ENCODE measurements around the gene UBP1.
"Not testable (repeated sequence)": the region's sequence is repeated elsewhere in the genome, so short reads cannot be mapped to it uniquely, and the experiment has no call there.

UBP1 gene

DNA sequence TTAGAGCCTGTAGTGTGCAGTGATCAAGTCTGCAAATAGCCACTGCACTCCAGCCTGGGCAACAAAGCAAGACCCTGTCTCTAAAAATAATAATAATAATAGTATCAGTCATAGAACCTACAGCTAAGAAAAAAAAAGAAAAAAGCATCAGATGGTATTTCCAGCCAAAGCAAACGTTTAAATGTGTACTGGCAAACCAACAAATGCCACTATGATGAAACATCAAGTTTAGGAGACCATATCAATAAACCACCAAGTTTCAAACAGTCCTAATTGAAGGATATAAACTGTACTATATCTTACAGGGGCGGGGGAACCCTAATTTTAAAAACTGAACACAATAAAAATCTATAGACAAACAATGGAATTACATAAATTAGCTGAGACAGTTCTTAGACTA is 6.4 kb downstream of the UBP1 start:
- H3K36me3 ChIP-seq (ENCODE audit: insufficient read depth, low read length) = no peaks in the 10 kb centered on the region
- H3K27ac ChIP-seq (ENCODE audit: low read depth, low read length) = peak overlapping the region; percentile 17; the same call in 1 of the 2 replicates
- H3K4me1 ChIP-seq (ENCODE audit: control insufficient read depth, insufficient read depth, low read length, unreplicated experiment) = peaks cover 66% of the 10 kb centered on the region
- H2AFZ ChIP-seq (ENCODE audit: low read length, unreplicated experiment) = no peak overlapping the region
- H3K4me3 ChIP-seq (ENCODE audit: low read depth, low read length) = no peak overlapping the region
- peaks cover 99% of the 10 kb centered on the region for H3K79me2 ChIP-seq (ENCODE audit: control insufficient read depth, insufficient read depth, low read length, unreplicated experiment)
- H3K27me3 ChIP-seq (ENCODE audit: insufficient read depth, low read length) = no peaks in the 10 kb centered on the region

DNA sequence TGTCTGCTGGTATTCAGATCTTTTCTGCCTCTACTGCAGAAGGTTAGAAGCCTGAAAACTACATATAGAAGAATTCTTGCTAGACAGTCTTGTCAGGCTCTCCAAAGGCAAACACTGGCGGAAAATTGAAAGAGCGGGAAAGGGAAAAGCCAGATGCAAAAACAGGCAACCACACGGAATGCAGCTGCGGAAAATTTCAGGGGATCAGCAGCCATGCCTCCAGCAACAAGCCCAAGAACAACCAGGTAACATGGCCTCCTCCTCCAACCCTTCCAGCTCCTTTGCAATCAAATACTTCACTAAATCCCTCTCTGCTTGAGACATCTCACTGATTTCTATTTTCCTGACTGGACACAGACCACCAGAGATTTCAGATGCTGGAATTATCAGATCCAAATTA is 9.6 kb downstream of the UBP1 start:
- H3K27ac ChIP-seq (ENCODE audit: low read depth, low read length) = no peak overlapping the region
- no peak overlapping the region for H2AFZ ChIP-seq (ENCODE audit: low read length, unreplicated experiment)
- peaks cover 69% of the 10 kb centered on the region for H3K4me1 ChIP-seq (ENCODE audit: control insufficient read depth, insufficient read depth, low read length, unreplicated experiment)
- no peaks in the 10 kb centered on the region for H3K27me3 ChIP-seq (ENCODE audit: insufficient read depth, low read length)
- H3K4me3 ChIP-seq (ENCODE audit: low read depth, low read length) = no peak overlapping the region
- no peaks in the 10 kb centered on the region for H3K36me3 ChIP-seq (ENCODE audit: insufficient read depth, low read length)
- H3K79me2 ChIP-seq (ENCODE audit: control insufficient read depth, insufficient read depth, low read length, unreplicated experiment) = peaks cover 97% of the 10 kb centered on the region

DNA sequence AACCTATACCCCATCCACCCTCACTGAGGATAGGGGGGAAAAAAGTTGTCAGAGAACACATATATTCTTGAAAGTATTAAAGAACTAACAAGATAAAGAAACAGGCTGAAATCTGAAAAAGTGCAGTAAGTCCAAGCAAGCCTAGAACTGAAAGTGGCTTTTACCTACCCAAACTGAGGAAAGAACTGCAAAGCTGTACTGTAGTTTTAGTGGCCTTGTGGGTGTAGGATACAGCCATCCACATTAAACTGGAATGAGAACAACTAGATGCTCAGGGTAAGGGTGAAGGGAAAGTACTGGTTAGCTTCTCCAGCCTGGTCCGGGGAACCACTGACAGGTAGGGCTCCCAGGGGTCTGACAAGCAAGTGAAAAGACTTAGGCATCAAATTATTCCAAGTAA is 10.1 kb downstream of the UBP1 start:
- Histone ChIP-seq H3K27me3 (ENCODE audit: insufficient read depth, low read length) (no peaks in the 10 kb centered on the region), H3K4me1 (ENCODE audit: control insufficient read depth, insufficient read depth, low read length, unreplicated experiment) (peaks cover 72% of the 10 kb centered on the region), H2AFZ (ENCODE audit: low read length, unreplicated experiment) (no peak overlapping the region), H3K27ac (ENCODE audit: low read depth, low read length) (no peak overlapping the region), H3K79me2 (ENCODE audit: control insufficient read depth, insufficient read depth, low read length, unreplicated experiment) (peaks cover 97% of the 10 kb centered on the region), H3K36me3 (ENCODE audit: insufficient read depth, low read length) (no peaks in the 10 kb centered on the region), H3K4me3 (ENCODE audit: low read depth, low read length) (no peak overlapping the region)

DNA sequence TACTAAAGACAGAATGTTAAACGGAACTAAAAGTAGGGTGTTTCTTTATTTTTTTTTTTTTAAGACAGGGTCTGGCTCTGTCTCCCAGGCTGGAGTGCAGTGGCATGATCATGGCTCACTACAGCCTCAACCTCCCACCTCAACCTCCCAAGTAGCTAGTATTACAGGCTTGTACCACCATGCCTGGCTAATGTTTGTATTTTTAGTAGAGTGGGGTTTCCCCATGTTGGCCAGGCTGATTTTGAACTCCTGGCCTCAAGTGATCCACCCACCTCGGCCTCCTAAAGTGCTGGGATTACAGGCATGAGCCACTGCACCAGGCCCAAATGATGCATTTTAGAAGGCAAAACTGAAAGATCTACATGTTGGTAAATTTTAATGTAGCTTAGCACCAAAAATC is 10.9 kb downstream of the UBP1 start:
- peaks cover 72% of the 10 kb centered on the region for H3K4me1 ChIP-seq (ENCODE audit: control insufficient read depth, insufficient read depth, low read length, unreplicated experiment)

DNA sequence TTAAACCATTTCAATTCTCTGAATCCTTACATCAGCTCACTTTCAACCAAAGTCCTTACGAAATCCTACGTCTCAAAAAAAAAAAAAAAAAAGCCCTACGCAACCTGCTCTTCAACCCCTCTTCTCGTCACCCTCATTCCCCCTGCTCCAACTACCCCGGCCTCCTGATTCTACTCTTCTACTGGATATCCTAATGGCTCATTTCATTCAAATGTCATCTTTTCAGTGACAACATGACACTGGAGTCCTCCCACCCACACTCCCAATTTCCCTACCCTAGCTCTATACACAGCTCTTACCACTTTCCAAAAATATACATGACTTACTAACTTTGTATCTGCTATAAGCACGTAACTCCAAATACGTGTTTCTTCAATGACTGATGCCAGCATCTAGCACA is 11.5 kb downstream of the UBP1 start:
- Histone ChIP-seq H3K79me2 (ENCODE audit: control insufficient read depth, insufficient read depth, low read length, unreplicated experiment) (peaks cover 98% of the 10 kb centered on the region), H3K36me3 (ENCODE audit: insufficient read depth, low read length) (no peaks in the 10 kb centered on the region; the same call in 1 of the 2 replicates), H3K4me1 (ENCODE audit: control insufficient read depth, insufficient read depth, low read length, unreplicated experiment) (peaks cover 67% of the 10 kb centered on the region), H3K4me3 (ENCODE audit: low read depth, low read length) (no peak overlapping the region), H3K27me3 (ENCODE audit: insufficient read depth, low read length) (no peaks in the 10 kb centered on the region), H2AFZ (ENCODE audit: low read length, unreplicated experiment) (no peak overlapping the region), H3K27ac (ENCODE audit: low read depth, low read length) (no peak overlapping the region)

More for the DNA sequence above, 10.9 kb downstream of the UBP1 start:
- H3K4me3 ChIP-seq (ENCODE audit: low read depth, low read length); H3K36me3 ChIP-seq (ENCODE audit: insufficient read depth, low read length); H3K27me3 ChIP-seq (ENCODE audit: insufficient read depth, low read length); H2AFZ ChIP-seq (ENCODE audit: low read length, unreplicated experiment); H3K27ac ChIP-seq (ENCODE audit: low read depth, low read length): not testable (repeated sequence)
- peaks cover 97% of the 10 kb centered on the region for H3K79me2 ChIP-seq (ENCODE audit: control insufficient read depth, insufficient read depth, low read length, unreplicated experiment)

DNA sequence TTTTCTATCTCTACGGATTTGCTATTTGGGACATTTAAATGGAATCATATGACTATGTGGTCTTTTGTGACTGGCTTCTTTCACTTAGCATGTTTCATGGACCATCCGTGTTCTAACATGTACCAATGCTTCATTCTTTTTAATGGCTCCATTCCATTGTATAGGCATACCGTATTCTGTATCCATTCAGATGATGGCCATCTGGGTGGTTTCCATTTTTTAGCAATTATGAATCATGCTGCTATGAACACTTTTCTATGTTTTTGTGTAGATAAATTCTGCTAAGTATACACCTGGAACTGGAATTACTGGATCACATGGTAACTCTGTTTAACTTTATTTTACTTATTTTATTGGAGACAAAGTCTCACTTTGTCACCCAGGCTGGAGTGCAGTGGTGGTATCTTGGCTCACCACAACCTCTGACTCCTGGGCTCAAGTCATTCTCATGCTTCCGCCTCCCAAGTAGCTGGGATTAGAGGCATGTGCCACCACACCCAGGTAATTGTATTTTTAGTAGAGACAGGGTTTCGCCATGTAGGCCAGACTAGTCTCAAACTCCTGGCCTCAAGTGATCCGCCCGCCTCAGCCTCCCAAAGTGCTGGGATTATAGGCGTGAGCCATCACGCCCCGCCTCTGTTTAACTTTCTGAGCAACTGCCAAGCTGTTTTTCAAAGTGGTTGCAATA is 13.4 kb downstream of the UBP1 start:
- no peak overlapping the region for H3K4me3 ChIP-seq (ENCODE audit: low read depth, low read length)
- H3K4me1 ChIP-seq (ENCODE audit: control insufficient read depth, insufficient read depth, low read length, unreplicated experiment) = peaks cover 54% of the 10 kb centered on the region
- no peak overlapping the region for H2AFZ ChIP-seq (ENCODE audit: low read length, unreplicated experiment)
- no peak overlapping the region for H3K27ac ChIP-seq (ENCODE audit: low read depth, low read length)
- H3K36me3 ChIP-seq (ENCODE audit: insufficient read depth, low read length) = no peaks in the 10 kb centered on the region; the same call in 1 of the 2 replicates
- no peaks in the 10 kb centered on the region for H3K27me3 ChIP-seq (ENCODE audit: insufficient read depth, low read length)
- peaks cover 84% of the 10 kb centered on the region for H3K79me2 ChIP-seq (ENCODE audit: control insufficient read depth, insufficient read depth, low read length, unreplicated experiment)

DNA sequence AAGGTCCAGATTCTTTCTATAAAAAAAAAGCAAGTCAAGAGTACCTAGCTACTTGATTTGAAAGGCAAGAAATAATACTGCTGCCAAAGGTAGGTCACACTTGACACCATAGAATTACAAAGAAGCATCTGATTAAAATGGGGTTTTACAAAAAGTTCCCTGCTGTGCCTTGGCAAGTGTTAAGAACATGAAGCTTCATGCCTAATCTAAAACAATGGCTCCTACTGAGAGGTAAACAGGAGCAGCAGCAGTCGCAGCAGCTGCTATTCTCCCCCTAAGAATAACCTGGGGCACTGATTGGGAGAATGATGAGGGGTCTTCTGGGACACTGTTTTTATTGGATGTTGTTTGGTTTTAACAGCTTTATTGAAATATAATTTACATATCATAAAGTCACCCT is 14.1 kb downstream of the UBP1 start:
- H3K27ac ChIP-seq (ENCODE audit: low read depth, low read length) = no peak overlapping the region
- H2AFZ ChIP-seq (ENCODE audit: low read length, unreplicated experiment) = no peak overlapping the region
- peaks cover 5% of the 10 kb centered on the region; the same call in 1 of the 2 replicates for H3K36me3 ChIP-seq (ENCODE audit: insufficient read depth, low read length)
- peaks cover 47% of the 10 kb centered on the region for H3K4me1 ChIP-seq (ENCODE audit: control insufficient read depth, insufficient read depth, low read length, unreplicated experiment)
- H3K27me3 ChIP-seq (ENCODE audit: insufficient read depth, low read length) = no peaks in the 10 kb centered on the region
- no peak overlapping the region for H3K4me3 ChIP-seq (ENCODE audit: low read depth, low read length)
- H3K79me2 ChIP-seq (ENCODE audit: control insufficient read depth, insufficient read depth, low read length, unreplicated experiment) = peaks cover 83% of the 10 kb centered on the region

DNA sequence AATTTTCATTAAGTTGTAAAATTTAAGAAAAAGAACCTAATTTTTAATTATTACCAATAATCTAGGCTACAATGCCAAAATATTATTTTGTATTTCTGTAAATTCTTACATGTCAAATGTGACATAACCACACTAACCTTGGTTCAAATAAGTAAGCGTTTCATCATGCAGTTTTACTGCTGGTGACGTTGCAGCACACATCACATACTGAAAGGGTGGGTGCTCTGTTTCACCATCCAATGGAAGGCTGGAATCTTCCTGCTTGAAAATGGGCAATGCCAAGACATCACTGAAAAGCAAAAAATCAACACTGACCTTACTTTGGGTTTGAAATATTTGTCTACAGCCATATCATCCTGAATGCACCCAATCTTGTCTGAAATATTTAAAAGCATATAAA is 14.8 kb downstream of the UBP1 start:
- H3K4me3 ChIP-seq (ENCODE audit: low read depth, low read length) = no peak overlapping the region
- H2AFZ ChIP-seq (ENCODE audit: low read length, unreplicated experiment) = no peak overlapping the region
- no peak overlapping the region for H3K27ac ChIP-seq (ENCODE audit: low read depth, low read length)
- peaks cover 40% of the 10 kb centered on the region for H3K4me1 ChIP-seq (ENCODE audit: control insufficient read depth, insufficient read depth, low read length, unreplicated experiment)
- peaks cover 8% of the 10 kb centered on the region; the same call in 1 of the 2 replicates for H3K36me3 ChIP-seq (ENCODE audit: insufficient read depth, low read length)
- no peaks in the 10 kb centered on the region for H3K27me3 ChIP-seq (ENCODE audit: insufficient read depth, low read length)
- peaks cover 82% of the 10 kb centered on the region for H3K79me2 ChIP-seq (ENCODE audit: control insufficient read depth, insufficient read depth, low read length, unreplicated experiment)

DNA sequence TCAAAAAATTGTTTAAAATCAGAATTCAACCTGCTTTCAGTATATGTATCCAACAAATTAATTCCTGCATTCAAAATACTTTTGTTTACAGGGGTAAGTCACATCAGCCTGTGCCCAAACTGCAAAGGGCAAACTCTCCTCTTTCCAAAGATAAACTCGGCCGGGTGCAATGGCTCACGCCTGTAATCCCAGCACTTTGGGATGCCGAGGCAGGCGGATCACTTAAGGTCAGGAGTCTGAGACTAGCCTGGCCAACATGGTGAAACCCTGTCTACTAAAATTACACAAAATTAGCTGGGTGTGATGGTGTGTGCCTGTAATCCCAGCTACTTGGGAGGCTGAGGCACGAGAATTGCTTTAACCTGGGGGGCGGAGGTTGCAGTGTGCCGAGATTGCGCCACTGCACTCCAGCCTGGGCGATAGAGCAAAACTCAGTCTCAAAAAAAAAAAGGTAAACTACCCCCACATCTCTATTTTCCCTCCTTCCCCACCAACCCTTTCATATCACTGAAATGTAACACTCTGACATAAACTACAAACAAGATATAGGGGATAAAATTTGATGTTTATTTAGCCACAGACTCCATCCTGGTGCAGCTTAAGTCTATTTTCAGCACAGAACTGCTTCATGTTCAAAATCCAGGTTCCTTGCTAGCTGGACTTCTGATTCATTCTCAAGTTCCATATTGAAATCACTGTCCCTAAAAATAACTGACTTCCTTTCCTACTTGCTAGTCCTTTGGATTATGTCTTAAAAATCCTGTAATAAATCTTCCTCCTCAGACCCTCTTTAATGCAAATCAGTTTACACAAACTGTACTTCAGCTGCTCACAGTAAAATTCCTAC is 15.4 kb downstream of the UBP1 start:
- Histone ChIP-seq H3K79me2 (ENCODE audit: control insufficient read depth, insufficient read depth, low read length, unreplicated experiment) (peaks cover 80% of the 10 kb centered on the region), H2AFZ (ENCODE audit: low read length, unreplicated experiment) (no peak overlapping the region), H3K27me3 (ENCODE audit: insufficient read depth, low read length) (no peaks in the 10 kb centered on the region), H3K27ac (ENCODE audit: low read depth, low read length) (no peak overlapping the region), H3K4me1 (ENCODE audit: control insufficient read depth, insufficient read depth, low read length, unreplicated experiment) (peaks cover 38% of the 10 kb centered on the region), H3K4me3 (ENCODE audit: low read depth, low read length) (no peak overlapping the region), H3K36me3 (ENCODE audit: insufficient read depth, low read length) (peaks cover 10% of the 10 kb centered on the region)

DNA sequence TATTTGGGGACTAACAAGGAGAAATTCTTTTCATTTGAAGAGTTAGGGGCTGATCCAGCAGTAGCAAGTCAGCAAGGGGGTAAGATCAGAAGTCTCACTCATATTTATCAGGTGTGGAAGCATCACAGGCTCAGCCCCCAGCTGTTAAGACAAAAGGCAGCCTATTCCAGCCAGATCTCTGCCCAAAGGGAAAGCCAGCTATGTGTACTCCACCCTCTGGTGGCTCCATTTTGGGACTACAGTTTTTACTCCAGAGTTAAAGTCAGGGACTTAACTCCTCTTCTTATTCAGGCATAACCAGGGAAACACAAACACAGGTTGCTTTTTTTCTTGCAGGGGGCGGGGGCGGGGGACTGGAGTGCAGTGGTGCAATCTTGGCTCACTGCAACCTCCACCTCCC is 19.2 kb downstream of the UBP1 start:
- no peaks in the 10 kb centered on the region for H3K27me3 ChIP-seq (ENCODE audit: insufficient read depth, low read length)
- H3K4me3 ChIP-seq (ENCODE audit: low read depth, low read length) = no peak overlapping the region
- peaks cover 63% of the 10 kb centered on the region for H3K79me2 ChIP-seq (ENCODE audit: control insufficient read depth, insufficient read depth, low read length, unreplicated experiment)
- H3K4me1 ChIP-seq (ENCODE audit: control insufficient read depth, insufficient read depth, low read length, unreplicated experiment) = peaks cover 24% of the 10 kb centered on the region
- H2AFZ ChIP-seq (ENCODE audit: low read length, unreplicated experiment) = no peak overlapping the region
- H3K36me3 ChIP-seq (ENCODE audit: insufficient read depth, low read length) = peaks cover 22% of the 10 kb centered on the region
- no peak overlapping the region for H3K27ac ChIP-seq (ENCODE audit: low read depth, low read length)

DNA sequence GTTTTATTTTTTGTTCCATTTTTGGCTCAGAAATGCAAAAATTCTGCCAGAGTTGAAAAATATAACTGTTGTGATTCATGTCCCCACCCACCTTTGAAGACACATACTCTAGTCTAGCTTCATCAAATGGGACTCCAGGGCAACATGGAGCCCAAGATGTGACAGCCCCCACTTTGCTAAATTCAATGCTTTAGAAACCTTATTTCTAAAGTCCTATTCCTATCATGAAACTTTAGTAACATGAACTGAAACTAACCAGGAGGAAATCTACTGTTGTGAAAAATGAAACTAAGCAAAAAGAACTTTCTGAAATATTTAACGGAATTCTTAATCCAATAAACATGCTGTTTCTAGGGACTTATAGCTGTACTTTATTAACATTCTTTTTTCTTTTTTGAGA is 20.3 kb downstream of the UBP1 start:
- no peak overlapping the region for H3K4me3 ChIP-seq (ENCODE audit: low read depth, low read length)
- H3K4me1 ChIP-seq (ENCODE audit: control insufficient read depth, insufficient read depth, low read length, unreplicated experiment) = peaks cover 17% of the 10 kb centered on the region
- no peak overlapping the region for H2AFZ ChIP-seq (ENCODE audit: low read length, unreplicated experiment)
- no peaks in the 10 kb centered on the region for H3K27me3 ChIP-seq (ENCODE audit: insufficient read depth, low read length)
- H3K36me3 ChIP-seq (ENCODE audit: insufficient read depth, low read length) = peaks cover 29% of the 10 kb centered on the region
- H3K79me2 ChIP-seq (ENCODE audit: control insufficient read depth, insufficient read depth, low read length, unreplicated experiment) = peaks cover 61% of the 10 kb centered on the region
- H3K27ac ChIP-seq (ENCODE audit: low read depth, low read length) = no peak overlapping the region
